BLaER1 treated with 17β-estradiol and CSF1 and Interleukin-3, amounts not matched to agents 10 nM and 100 nM (cell line): Measurements from ENCODE around the gene RNASET2.
A peak's percentile ranks its signal among the peaks of the same experiment; 100 is the strongest.

Source experiments
- H3K27ac ChIP-seq, 11 experiments: shearing (Covaris generic); formaldehyde crosslinking; 2 replicates each; pipeline ENCODE4 v1.8.1; 2022
- H3K27me3 ChIP-seq, 11 experiments: shearing (Covaris generic); formaldehyde crosslinking; 2 replicates each; pipeline ENCODE4 v1.8.1; 2022
- H3K36me3 ChIP-seq, 11 experiments: shearing (Covaris generic); formaldehyde crosslinking; 2 replicates each; pipeline ENCODE4 v1.8.1; 2022
- H3K4me1 ChIP-seq, 10 experiments: shearing (Covaris generic); formaldehyde crosslinking; 2 replicates each; pipeline ENCODE4 v1.8.1; 2022
- H3K4me2 ChIP-seq, 11 experiments: shearing (Covaris generic); formaldehyde crosslinking; 2 replicates each; pipeline ENCODE4 v1.8.1; 2022
- H3K4me3 ChIP-seq, 10 experiments: shearing (Covaris generic); formaldehyde crosslinking; 2 replicates each; pipeline ENCODE4 v1.8.1; 2022
- H3K9ac ChIP-seq, 11 experiments: shearing (Covaris generic); formaldehyde crosslinking; 2 replicates each; pipeline ENCODE4 v1.8.1; 2022
- H3K9me3 ChIP-seq, 11 experiments: shearing (Covaris generic); formaldehyde crosslinking; replicated peaks in 1 of 11; 2 replicates each; pipeline ENCODE4 v1.8.1; 2022
- H4K20me1 ChIP-seq, 11 experiments: shearing (Covaris generic); formaldehyde crosslinking; 2 replicates each; pipeline ENCODE4 v1.8.1; 2022
- Cebpa-rat ChIP-seq, 11 experiments: shearing (Covaris generic); IDR thresholded peaks; 2 replicates each; pipeline ENCODE4 v1.8.1; 2022

The RNASET2 gene

DNA sequence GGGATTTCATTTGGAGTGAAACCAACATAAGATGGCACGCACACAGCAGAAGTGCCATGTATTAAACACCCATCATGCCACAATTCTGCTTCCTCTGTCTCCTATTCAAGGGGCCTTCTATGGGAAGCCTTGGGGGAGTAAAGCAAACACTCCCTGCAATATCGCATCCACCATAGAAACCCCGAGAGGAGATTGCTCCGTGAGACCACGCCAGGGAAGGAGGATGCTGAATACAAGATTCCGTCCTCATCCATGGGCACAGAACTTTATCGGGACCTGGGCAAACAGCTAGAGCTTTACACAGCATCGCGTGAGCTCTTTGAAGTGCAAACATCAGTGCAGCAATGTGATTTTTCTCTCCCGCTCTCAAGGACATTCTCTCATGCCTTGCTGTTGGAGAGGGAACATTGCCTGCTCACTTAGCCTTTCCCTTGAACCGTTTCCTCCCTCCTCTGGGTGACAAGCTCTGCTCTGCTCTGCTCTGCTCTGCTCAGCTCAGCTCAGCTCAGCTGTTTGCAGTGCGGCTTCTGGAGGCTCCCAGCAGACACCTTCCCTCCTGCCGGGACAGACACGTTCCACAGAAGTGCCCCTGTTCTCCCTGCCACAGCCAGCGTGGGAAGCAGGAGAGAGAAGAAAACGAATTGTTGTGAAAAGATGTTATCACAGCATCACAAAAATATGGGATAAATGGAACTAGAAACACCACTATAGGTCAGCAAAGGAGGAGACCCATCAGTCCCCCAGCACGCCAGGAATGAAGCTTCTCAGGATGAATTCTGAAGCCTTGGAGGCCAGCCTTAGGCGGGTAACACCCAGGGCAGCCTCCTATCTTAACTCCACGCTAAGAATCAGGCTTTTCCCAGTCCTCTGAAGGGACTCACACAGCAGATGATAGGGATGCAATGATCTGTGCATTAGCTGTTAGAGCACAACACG is 48.2 kb downstream of the RNASET2 start:
- Histone ChIP-seq H3K4me1 (peaks cover 45 to 79% (median 59%) of the 10 kb centered on the region in 10 experiments), H3K27me3 (no peaks in the 10 kb centered on the region), H3K27ac (peak overlapping the region in 8 of 11 experiments; percentile 11 to 67 (median 50); a peak in 13 of 22 replicates), H3K36me3 (peaks cover 0 to 25% (median 15%) of the 10 kb centered on the region in 11 experiments; a peak in 15 of 22 replicates), H3K4me3 (peak overlapping the region in 1 of 10 experiments; percentile 16; a peak in 1 of 20 replicates), H3K4me2 (peak overlapping the region; percentile 70 to 92 (median 86)), H3K9ac (peak overlapping the region in 7 of 11 experiments; percentile 15 to 48 (median 32); a peak in 6 of 22 replicates), H4K20me1 (peaks cover 0 to 39% (median 4%) of the 10 kb centered on the region in 11 experiments; a peak in 3 of 22 replicates), H3K9me3 (peaks cover 0 to 14% (median 0%) of the 10 kb centered on the region in 11 experiments; a peak in 5 of 22 replicates)
- TF ChIP-seq Cebpa-rat (IDR thresholded peaks at IDR 0.05), result no peak

DNA sequence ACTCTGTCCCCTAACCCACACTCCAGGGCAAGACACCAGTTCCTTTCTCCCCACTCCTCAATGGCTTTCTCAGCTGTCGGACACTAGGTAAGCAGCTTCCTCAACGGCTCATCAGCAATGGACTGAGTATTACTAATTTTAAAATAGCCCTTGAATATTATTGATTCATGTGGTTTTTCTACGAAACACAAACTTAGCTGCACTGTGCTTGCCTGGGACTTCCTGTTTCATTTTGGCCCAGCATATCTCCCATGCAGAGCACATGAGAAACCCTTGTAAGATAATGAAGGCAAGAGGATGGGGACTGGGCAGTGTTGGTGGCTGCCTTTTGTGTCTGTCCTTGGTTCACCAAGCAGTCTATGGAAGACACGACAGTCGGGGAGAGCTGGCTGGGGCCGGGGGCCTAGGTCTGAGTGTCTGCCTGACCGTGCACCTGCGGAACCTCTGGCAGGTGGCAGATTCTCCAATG is 48.9 kb downstream of the RNASET2 start:
- no peak for TF ChIP-seq Cebpa-rat (IDR thresholded peaks at IDR 0.05)
- peak overlapping the region in 4 of 11 experiments; percentile 3 to 45 (median 34); a peak in 3 of 22 replicates for H3K9ac ChIP-seq
- H4K20me1 ChIP-seq, result peaks cover 0 to 39% (median 4%) of the 10 kb centered on the region in 11 experiments; a peak in 5 of 22 replicates
- H3K4me2 ChIP-seq, result peak overlapping the region; percentile 70 to 92 (median 86)
- H3K36me3 ChIP-seq, result peaks cover 0 to 18% (median 9%) of the 10 kb centered on the region in 11 experiments; a peak in 12 of 22 replicates
- peak overlapping the region in 1 of 10 experiments; percentile 35; a peak in 1 of 20 replicates for H3K4me3 ChIP-seq
- H3K27ac ChIP-seq, result peak overlapping the region in 8 of 11 experiments; percentile 11 to 67 (median 48); a peak in 15 of 22 replicates
- H3K27me3 ChIP-seq, result no peaks in the 10 kb centered on the region
- H3K4me1 ChIP-seq, result peaks cover 45 to 79% (median 59%) of the 10 kb centered on the region in 10 experiments
- H3K9me3 ChIP-seq, result peaks cover 0 to 11% (median 0%) of the 10 kb centered on the region in 11 experiments; a peak in 5 of 22 replicates

DNA sequence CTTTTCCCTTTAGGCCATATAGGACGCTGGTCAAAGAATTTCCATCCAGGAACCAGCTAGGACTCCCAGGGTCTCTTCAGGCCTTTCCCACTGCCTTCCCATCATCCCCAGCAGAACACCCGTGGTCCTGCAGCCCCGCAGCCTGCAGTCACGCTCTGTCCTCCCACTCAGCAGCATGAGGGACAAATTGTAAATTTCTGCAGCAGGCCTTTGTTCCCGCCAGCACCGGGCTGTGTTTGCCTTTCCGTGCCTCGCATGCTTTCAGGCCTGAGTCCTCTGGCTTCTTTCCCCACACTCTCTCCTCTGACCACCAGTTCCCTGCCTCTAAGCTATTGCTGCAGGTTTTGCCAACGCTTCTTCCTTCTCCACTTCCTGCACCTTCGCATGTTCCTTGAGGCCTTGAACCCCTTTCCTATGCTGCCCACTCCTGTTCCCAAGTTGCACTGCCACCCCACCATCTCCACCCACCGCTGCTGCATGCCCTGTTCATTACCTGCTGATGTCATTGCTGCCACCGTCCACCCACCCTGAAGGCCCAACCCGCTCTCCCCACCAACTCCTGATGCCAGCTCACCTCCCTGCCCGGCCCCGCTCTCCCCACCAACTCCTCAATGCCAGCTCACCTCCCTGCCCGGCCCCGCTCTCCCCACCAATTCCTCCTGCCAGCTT is 49.8 kb downstream of the RNASET2 start:
- Histone ChIP-seq H3K4me1 (peaks cover 41 to 73% (median 54%) of the 10 kb centered on the region in 10 experiments), H3K36me3 (peaks cover 0 to 9% (median 7%) of the 10 kb centered on the region in 11 experiments; a peak in 10 of 22 replicates), H4K20me1 (peaks cover 0 to 42% (median 6%) of the 10 kb centered on the region in 11 experiments; a peak in 5 of 22 replicates), H3K27ac (peak overlapping the region in 6 of 11 experiments; percentile 11 to 67 (median 37); a peak in 6 of 22 replicates), H3K4me2 (peak overlapping the region; percentile 70 to 92 (median 86); a peak in 21 of 22 replicates), H3K9me3 (peaks cover 0 to 5% (median 0%) of the 10 kb centered on the region in 11 experiments; a peak in 2 of 22 replicates), H3K9ac (no peak overlapping the region), H3K4me3 (no peak overlapping the region), H3K27me3 (no peaks in the 10 kb centered on the region)
- no peak for TF ChIP-seq Cebpa-rat (IDR thresholded peaks at IDR 0.05)

GRCh38 chr6:166905505-166906134 is 50.7 kb downstream of the RNASET2 start:
- no peaks in the 10 kb centered on the region for H3K27me3 ChIP-seq
- no peak overlapping the region for H3K4me3 ChIP-seq
- H3K4me1 ChIP-seq, result peaks cover 32 to 65% (median 46%) of the 10 kb centered on the region in 10 experiments
- H3K9me3 ChIP-seq, result peaks cover 0 to 3% (median 0%) of the 10 kb centered on the region in 11 experiments; a peak in 1 of 22 replicates
- peaks cover 0 to 9% (median 4%) of the 10 kb centered on the region in 11 experiments; a peak in 10 of 22 replicates for H3K36me3 ChIP-seq
- H3K9ac ChIP-seq, result no peak overlapping the region
- H3K27ac ChIP-seq, result no peak overlapping the region
- TF ChIP-seq Cebpa-rat (IDR thresholded peaks at IDR 0.05), result no peak
- peak overlapping the region in 4 of 11 experiments; percentile 7 to 46 (median 25); a peak in 4 of 22 replicates for H3K4me2 ChIP-seq
- H4K20me1 ChIP-seq, result peaks cover 0 to 42% (median 6%) of the 10 kb centered on the region in 11 experiments; a peak in 5 of 22 replicates

GRCh38 chr6:166905013-166905412 is 51.3 kb downstream of the RNASET2 start:
- Histone ChIP-seq H3K4me3 (no peak overlapping the region), H3K9ac (no peak overlapping the region), H3K4me2 (peak overlapping the region in 5 of 11 experiments; percentile 7 to 46 (median 21); a peak in 4 of 22 replicates), H3K4me1 (peaks cover 30 to 60% (median 41%) of the 10 kb centered on the region in 10 experiments), H3K27ac (no peak overlapping the region), H3K9me3 (no peaks in the 10 kb centered on the region), H3K27me3 (no peaks in the 10 kb centered on the region), H3K36me3 (peaks cover 0 to 8% (median 0%) of the 10 kb centered on the region in 11 experiments; a peak in 3 of 22 replicates), H4K20me1 (peaks cover 0 to 42% (median 6%) of the 10 kb centered on the region in 11 experiments; a peak in 7 of 22 replicates)
- no peak for TF ChIP-seq Cebpa-rat (IDR thresholded peaks at IDR 0.05)

DNA sequence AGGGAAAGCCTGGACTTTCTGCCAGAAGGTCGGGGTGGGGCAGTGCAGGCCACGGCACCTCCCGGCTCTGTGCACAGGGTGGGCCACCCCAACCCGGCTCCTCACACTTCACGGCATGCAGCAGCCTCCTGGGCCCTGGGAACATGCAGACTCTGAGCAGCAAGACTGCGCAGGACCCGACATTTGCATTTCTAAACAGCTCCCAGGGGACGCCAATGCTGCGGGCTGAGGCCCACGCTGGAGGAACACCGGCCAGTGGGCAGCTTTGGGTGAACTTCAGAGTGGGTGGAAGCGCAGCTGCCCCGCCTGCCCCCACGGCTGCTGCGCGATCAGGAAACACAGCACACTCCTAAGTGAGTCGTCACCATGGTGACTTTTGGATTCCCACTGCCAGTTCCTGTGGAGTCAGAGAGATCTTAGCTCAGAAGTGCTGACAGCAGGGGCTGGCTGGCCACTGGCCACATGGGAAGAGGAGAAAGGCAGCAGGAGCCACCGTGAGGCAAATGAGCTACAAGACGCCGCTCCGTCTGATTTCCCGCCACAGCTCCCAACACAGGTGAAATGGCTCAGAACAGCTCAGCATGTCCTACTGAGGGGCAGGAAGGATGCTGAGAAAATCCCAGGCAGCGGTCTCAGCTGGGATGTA is 52.1 kb downstream of the RNASET2 start:
- Histone ChIP-seq H3K27me3 (no peaks in the 10 kb centered on the region), H3K36me3 (peaks cover 0 to 8% (median 0%) of the 10 kb centered on the region in 11 experiments; a peak in 2 of 22 replicates), H3K27ac (no peak overlapping the region), H3K4me3 (no peak overlapping the region), H3K9ac (no peak overlapping the region), H3K4me1 (peaks cover 26 to 53% (median 35%) of the 10 kb centered on the region in 10 experiments), H3K4me2 (peak overlapping the region in 2 of 11 experiments; percentile 3 to 16; a peak in 3 of 22 replicates), H3K9me3 (no peaks in the 10 kb centered on the region), H4K20me1 (peaks cover 0 to 38% (median 6%) of the 10 kb centered on the region in 11 experiments; a peak in 7 of 22 replicates)
- TF ChIP-seq Cebpa-rat (IDR thresholded peaks at IDR 0.05), result no peak

GRCh38 chr6:166903500-166903899 is 52.9 kb downstream of the RNASET2 start:
- Histone ChIP-seq H3K9me3 (no peaks in the 10 kb centered on the region), H3K4me1 (peaks cover 18 to 46% (median 27%) of the 10 kb centered on the region in 10 experiments), H3K27me3 (no peaks in the 10 kb centered on the region), H3K9ac (no peak overlapping the region), H3K36me3 (peaks cover 0 to 8% (median 0%) of the 10 kb centered on the region in 11 experiments; a peak in 3 of 22 replicates), H3K4me3 (no peak overlapping the region), H4K20me1 (peaks cover 0 to 34% (median 6%) of the 10 kb centered on the region in 11 experiments; a peak in 7 of 22 replicates), H3K4me2 (no peak overlapping the region), H3K27ac (no peak overlapping the region)
- TF ChIP-seq Cebpa-rat (IDR thresholded peaks at IDR 0.05), result no peak
